Stimulated activated CD8-positive, alpha-beta memory T cell treated with anti-CD3 and anti-CD28 coated beads, Interleukin-7, amount 100 ng/mL, for 24 hours (primary cell): Measurements from ENCODE around the gene PATZ1.

Experiments
- DNase-seq: peaks from one replicate; pipeline ENCODE4 v3.0.0-alpha.2; 2020; ENCODE audit warnings: low read depth

PATZ1 gene

DNA sequence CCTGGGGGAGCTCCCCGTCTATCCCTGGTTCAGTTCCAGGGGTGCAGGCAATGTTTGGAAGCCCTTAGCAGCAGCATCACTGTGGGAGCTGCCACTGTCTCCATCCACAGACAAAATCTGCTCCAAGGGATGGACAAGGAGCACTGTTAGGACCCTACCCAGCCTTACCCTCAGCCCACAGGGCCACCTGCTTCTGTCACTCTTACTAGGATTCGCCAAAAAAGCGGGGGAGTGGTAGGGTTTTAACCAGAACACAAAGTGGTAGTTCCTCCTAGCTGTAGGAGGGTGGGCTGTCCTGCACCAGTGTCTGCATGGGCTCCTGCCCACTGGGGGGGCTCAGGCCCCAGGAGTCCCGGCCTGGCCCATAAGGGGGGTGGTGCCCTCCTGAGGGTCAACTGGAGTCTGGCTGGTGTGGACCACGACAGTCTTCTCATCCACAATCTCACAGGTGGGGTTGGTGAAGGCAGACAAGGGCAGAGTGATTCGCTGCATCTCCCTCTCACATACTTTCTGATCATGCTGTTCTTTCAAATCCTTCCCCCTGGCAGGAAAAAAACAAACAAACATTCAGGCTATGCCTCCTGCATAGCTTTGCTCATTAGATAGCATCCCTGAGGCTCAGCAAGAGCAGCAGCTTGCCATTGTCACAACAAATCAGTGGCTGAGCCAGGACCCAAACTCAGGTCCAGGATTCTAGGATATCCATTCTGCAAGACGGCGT, 63.2 kb downstream of the PATZ1 start:
- no peak for DNase-seq

GRCh38 chr22:31281733-31282132, 64.4 kb downstream of the PATZ1 start:
- no peak for DNase-seq

GRCh38 chr22:31279821-31280505, 66.2 kb downstream of the PATZ1 start:
- DNase-seq: no peak

DNA sequence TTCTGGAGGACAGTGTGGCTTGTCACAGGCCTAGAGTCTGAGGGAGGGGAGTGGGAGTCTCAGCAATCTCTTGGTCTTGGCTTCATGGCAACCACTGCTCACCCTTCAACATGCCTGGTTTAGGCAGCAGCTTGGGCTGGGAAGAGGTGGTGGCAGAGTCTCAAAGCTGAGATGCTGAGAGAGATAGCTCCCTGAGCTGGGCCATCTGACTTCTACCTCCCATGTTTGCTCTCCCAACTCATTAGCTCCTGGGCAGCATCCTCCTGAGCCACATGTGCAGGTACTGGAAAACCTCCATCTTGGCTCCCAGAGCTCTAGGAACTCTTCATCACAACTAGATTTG, 66.8 kb downstream of the PATZ1 start:
- no peak for DNase-seq

DNA sequence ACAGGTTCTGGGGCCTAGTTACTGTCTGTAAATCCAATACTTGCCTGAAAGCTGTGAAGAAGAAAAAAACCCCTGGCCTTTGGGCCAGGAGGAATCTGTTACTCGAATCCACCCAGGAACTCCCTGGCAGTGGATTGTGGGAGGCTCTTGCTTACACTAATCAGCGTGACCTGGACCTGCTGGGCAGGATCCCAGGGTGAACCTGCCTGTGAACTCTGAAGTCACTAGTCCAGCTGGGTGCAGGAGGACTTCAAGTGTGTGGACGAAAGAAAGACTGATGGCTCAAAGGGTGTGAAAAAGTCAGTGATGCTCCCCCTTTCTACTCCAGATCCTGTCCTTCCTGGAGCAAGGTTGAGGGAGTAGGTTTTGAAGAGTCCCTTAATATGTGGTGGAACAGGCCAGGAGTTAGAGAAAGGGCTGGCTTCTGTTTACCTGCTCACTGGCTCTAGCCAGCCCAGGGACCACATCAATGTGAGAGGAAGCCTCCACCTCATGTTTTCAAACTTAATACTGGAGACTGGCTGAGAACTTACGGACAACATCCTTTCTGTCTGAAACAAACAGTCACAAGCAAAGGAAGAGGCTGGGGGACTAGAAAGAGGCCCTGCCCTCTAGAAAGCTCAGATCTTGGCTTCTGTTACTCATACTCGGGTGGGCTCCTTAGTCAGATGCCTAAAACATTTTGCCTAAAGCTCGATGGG, 67.4 kb downstream of the PATZ1 start:
- DNase-seq: no peak

DNA sequence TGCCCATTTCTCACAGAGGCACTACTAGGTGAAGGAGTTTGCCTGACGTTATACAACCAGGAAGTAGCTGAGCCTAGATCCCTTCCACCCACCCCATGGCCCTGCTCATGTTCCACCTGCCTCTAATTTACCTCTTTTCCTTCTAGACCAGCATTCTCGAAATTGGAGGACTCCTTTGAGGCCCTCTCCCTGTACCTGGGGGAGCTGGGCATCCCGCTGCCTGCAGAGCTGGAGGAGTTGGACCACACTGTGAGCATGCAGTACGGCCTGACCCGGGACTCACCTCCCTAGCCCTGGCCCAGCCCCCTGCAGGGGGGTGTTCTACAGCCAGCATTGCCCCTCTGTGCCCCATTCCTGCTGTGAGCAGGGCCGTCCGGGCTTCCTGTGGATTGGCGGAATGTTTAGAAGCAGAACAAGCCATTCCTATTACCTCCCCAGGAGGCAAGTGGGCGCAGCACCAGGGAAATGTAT, 68.0 kb downstream of the PATZ1 start:
- no peak for DNase-seq

DNA sequence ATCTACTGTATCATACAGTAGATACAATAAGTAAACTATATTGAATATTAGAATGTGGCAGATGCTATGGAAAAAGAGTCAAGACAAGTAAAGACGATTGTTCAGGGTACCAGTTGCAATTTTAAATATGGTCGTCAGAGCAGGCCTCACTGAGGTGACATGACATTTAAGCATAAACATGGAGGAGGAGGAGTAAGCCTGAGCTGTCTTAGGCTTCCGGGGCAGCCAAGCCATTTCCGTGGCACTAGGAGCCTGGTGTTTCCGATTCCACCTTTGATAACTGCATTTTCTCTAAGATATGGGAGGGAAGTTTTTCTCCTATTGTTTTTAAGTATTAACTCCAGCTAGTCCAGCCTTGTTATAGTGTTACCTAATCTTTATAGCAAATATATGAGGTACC, 68.4 kb downstream of the PATZ1 start:
- DNase-seq: no peak

GRCh38 chr22:31276426-31277167, 69.5 kb downstream of the PATZ1 start:
- DNase-seq: no peak
